Measurements from ENCODE around the gene RBM41.

- no peak for TF ChIP-seq CTCF (IDR thresholded peaks at IDR 0.05 in 2 of 3, conservative IDR thresholded peaks at IDR 0.05 in 1 of 3; ENCODE audit: insufficient read depth in 2 of 3, low read depth in 1 of 3, low read length in 3 of 3)
- no peak for TF ChIP-seq LARP7 (IDR thresholded peaks at IDR 0.05)
- TF ChIP-seq ZNF274 (IDR thresholded peaks at IDR 0.05; ENCODE audit: borderline replicate concordance, low read depth, low read length) = no peak
- TF ChIP-seq NFE2L1 (tag; IDR thresholded peaks at IDR 0.05; ENCODE audit: borderline replicate concordance, low read depth) = no peak
- TF ChIP-seq POLR2A (conservative IDR thresholded peaks at IDR 0.05) = no peak
- TF ChIP-seq EZH2 (IDR thresholded peaks at IDR 0.05; ENCODE audit: borderline replicate concordance, low read depth, low read length) = no peak
- TF ChIP-seq ZBTB17 (CRISPR knock-in tag; IDR thresholded peaks at IDR 0.05) = no peak
- TF ChIP-seq ZBTB8A (IDR thresholded peaks at IDR 0.05; ENCODE audit: partially characterized antibody) = no peak
- TF ChIP-seq RNF2 (IDR thresholded peaks at IDR 0.05) = no peak
- no peak for TF ChIP-seq HMG20A (CRISPR knock-in tag; conservative IDR thresholded peaks at IDR 0.05)
- TF ChIP-seq ZNF24 (IDR thresholded peaks at IDR 0.05) = no peak
- TF ChIP-seq FOXO4 (CRISPR knock-in tag; IDR thresholded peaks at IDR 0.05) = no peak
- TF ChIP-seq MTA2 (IDR thresholded peaks at IDR 0.05; ENCODE audit: low read depth) = no peak
Measured at GRCh38 chrX:107050195-107050709, 68.4 kb downstream of the RBM41 start.

All from K562 (cell line).